ENCODE results near the gene PRR15L. TPM values are rescaled to one million over a fixed set of nuclear protein-coding genes. Genes with fewer than 3 reads are reported as not detected.

Gene PRR15L
- total RNA-seq, 3 donors from 2014 or later (not counting 1 experiment from before 2014, with no cell fraction given), result not detected

DNA sequence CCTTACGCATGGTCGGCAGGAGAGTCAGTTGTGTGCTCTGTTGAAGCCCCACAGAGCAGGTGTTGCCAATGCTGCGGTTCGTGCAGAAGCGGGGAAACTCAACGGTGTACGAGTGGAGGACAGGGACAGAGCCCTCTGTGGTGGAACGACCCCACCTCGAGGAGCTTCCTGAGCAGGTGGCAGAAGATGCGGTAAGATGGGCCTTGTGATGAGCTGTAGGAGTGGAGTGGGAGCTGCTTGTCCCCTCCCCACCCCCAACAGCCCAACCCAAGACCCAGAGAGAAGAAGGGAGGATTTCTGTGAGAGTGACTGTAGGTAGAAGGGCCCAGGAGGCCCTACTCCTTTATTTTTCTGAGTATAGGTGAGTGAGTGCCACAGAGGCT, 18.1 kb upstream of the PRR15L start:
- Histone ChIP-seq H3K9me3 (ENCODE audit: control insufficient read depth, insufficient read depth, low read length) (no peaks in the 10 kb centered on the region), H3K27me3 (ENCODE audit: control insufficient read depth, insufficient read depth, low read length) (no peaks in the 10 kb centered on the region), H3K27ac (ENCODE audit: low read length) (no peak overlapping the region), H3K36me3 (ENCODE audit: control insufficient read depth, insufficient read depth, low read length) (peaks cover 55% of the 10 kb centered on the region), H3K4me3 (ENCODE audit: low read length) (no peak overlapping the region), H3K4me1 (ENCODE audit: control insufficient read depth, insufficient read depth, low read length) (peaks cover 11% of the 10 kb centered on the region)
- Mint-ChIP-seq H3K36me3 (peaks cover 28% of the 10 kb centered on the region), H3K9me3 (no peaks in the 10 kb centered on the region), H3K27ac (no peak overlapping the region), H3K27me3 (ENCODE audit: low read depth in 2 of 2) (no peaks in the 10 kb centered on the region), H3K4me3 (no peak overlapping the region), H3K4me1 (peaks cover 12 to 16% of the 10 kb centered on the region in 2 donors)
- intact Hi-C loops (cut with micrococcal nuclease), result no loop called here
- TF ChIP-seq, protein P1, sequence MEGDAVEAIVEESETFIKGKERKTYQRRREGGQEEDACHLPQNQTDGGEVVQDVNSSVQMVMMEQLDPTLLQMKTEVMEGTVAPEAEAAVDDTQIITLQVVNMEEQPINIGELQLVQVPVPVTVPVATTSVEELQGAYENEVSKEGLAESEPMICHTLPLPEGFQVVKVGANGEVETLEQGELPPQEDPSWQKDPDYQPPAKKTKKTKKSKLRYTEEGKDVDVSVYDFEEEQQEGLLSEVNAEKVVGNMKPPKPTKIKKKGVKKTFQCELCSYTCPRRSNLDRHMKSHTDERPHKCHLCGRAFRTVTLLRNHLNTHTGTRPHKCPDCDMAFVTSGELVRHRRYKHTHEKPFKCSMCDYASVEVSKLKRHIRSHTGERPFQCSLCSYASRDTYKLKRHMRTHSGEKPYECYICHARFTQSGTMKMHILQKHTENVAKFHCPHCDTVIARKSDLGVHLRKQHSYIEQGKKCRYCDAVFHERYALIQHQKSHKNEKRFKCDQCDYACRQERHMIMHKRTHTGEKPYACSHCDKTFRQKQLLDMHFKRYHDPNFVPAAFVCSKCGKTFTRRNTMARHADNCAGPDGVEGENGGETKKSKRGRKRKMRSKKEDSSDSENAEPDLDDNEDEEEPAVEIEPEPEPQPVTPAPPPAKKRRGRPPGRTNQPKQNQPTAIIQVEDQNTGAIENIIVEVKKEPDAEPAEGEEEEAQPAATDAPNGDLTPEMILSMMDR (IDR thresholded peaks at IDR 0.05), result no peak
- DNase-seq, result no peak
- 96% methylated on average over 8 of the region's 10 CpGs for WGBS (ENCODE audit: insufficient coverage)
- ATAC-seq, result no peak

DNA sequence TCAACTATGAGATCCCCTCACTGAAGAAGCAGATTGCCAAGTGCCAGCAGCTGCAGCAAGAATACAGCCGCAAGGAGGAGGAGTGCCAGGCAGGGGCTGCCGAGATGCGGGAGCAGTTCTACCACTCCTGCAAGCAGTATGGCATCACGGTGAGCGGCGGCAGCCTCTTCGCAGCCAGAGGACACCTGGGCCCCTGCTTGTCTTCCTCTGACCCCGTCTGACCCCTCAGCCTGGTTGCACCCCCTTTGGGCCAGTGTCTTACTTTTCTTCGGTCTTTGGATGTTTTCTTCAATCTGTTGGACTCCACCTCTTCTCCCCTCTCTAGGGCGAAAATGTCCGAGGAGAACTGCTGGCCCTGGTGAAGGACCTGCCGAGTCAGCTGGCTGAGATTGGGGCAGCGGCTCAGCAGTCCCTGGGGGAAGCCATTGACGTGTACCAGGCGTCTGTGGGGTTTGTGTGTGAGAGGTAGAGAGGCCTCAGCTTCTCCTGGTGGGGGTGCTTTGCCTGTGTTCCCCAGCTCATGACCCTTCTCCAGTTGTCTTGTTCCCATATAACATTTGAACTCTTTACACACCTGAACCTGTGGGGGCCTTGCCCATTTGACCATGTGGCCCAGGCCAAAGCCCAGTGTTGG, 17.6 kb upstream of the PRR15L start:
- Histone ChIP-seq H3K27me3 (ENCODE audit: control insufficient read depth, insufficient read depth, low read length) (no peaks in the 10 kb centered on the region), H3K4me3 (ENCODE audit: low read length) (no peak overlapping the region), H3K4me1 (ENCODE audit: control insufficient read depth, insufficient read depth, low read length) (peaks cover 12% of the 10 kb centered on the region), H3K36me3 (ENCODE audit: control insufficient read depth, insufficient read depth, low read length) (peaks cover 50% of the 10 kb centered on the region), H3K9me3 (ENCODE audit: control insufficient read depth, insufficient read depth, low read length) (no peaks in the 10 kb centered on the region), H3K27ac (ENCODE audit: low read length) (no peak overlapping the region)
- H3K27ac Mint-ChIP-seq, result no peak overlapping the region
- no peak for DNase-seq
- WGBS (ENCODE audit: insufficient coverage), result 92% methylated on average over 14 of the region's 15 CpGs
- peaks cover 23% of the 10 kb centered on the region for H3K36me3 Mint-ChIP-seq
- no peaks in the 10 kb centered on the region for H3K9me3 Mint-ChIP-seq
- H3K4me3 Mint-ChIP-seq, result no peak overlapping the region
- no peaks in the 10 kb centered on the region for H3K27me3 Mint-ChIP-seq (ENCODE audit: low read depth in 2 of 2)
- TF ChIP-seq, protein P1 (IDR thresholded peaks at IDR 0.05), result no peak
- intact Hi-C loops (cut with micrococcal nuclease), result no loop called here
- no peak for ATAC-seq
- peaks cover 16% of the 10 kb centered on the region in 2 donors for H3K4me1 Mint-ChIP-seq

DNA sequence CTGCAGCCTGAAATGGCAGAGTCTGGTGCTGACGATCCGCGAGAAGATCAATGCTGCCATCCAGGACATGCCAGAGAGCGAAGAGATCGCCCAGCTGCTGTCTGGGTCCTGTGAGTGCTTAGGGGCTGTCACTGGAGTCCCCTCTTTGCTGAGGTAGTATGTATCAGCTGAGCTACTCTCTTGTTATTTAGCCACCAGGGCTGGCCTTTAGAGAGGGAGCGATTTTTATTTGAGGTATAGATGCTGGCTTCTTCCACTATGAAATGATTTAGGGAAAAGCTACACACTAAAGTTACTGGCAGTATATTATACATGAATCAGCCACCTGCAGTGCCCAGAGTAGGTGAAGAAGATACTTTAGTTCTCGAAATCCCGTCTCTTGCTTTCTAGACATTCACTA, 15.9 kb upstream of the PRR15L start:
- WGBS (ENCODE audit: insufficient coverage), result 97% methylated on average over 7 of the region's 8 CpGs
- DNase-seq, result no peak
- H3K9me3 ChIP-seq (ENCODE audit: control insufficient read depth, insufficient read depth, low read length), result no peaks in the 10 kb centered on the region
- H3K36me3 ChIP-seq (ENCODE audit: control insufficient read depth, insufficient read depth, low read length), result peaks cover 36% of the 10 kb centered on the region
- H3K27me3 Mint-ChIP-seq (ENCODE audit: low read depth in 2 of 2), result peaks cover 0 to 4% of the 10 kb centered on the region in 2 donors
- no peak overlapping the region for H3K4me3 Mint-ChIP-seq
- no peaks in the 10 kb centered on the region for H3K9me3 Mint-ChIP-seq
- TF ChIP-seq, protein P1 (IDR thresholded peaks at IDR 0.05), result no peak
- H3K36me3 Mint-ChIP-seq, result peaks cover 8% of the 10 kb centered on the region
- ATAC-seq, result no peak
- H3K27me3 ChIP-seq (ENCODE audit: control insufficient read depth, insufficient read depth, low read length), result no peaks in the 10 kb centered on the region
- H3K4me1 Mint-ChIP-seq, result peaks cover 14 to 24% of the 10 kb centered on the region in 2 donors
- H3K4me3 ChIP-seq (ENCODE audit: low read length), result no peak overlapping the region
- no peak overlapping the region for H3K27ac Mint-ChIP-seq
- intact Hi-C loops (cut with micrococcal nuclease), result no loop called here
- peaks cover 15% of the 10 kb centered on the region for H3K4me1 ChIP-seq (ENCODE audit: control insufficient read depth, insufficient read depth, low read length)
- H3K27ac ChIP-seq (ENCODE audit: low read length), result no peak overlapping the region

Data from natural killer cell (primary cell).